NCI-H2107 treated with DMSO at 0.1 percent for 48 hours (cell line): ENCODE data around the gene STX8.
"Not testable (repeated sequence)": the region's sequence is repeated elsewhere in the genome, so short reads cannot be mapped to it uniquely, and the experiment has no call there.

Experiments used
- DNase-seq: peaks from one replicate; lab custom pipeline; 2025; ENCODE audit not compliant: unreplicated experiment; lab: John Stamatoyannopoulos, UW

Gene STX8

DNA sequence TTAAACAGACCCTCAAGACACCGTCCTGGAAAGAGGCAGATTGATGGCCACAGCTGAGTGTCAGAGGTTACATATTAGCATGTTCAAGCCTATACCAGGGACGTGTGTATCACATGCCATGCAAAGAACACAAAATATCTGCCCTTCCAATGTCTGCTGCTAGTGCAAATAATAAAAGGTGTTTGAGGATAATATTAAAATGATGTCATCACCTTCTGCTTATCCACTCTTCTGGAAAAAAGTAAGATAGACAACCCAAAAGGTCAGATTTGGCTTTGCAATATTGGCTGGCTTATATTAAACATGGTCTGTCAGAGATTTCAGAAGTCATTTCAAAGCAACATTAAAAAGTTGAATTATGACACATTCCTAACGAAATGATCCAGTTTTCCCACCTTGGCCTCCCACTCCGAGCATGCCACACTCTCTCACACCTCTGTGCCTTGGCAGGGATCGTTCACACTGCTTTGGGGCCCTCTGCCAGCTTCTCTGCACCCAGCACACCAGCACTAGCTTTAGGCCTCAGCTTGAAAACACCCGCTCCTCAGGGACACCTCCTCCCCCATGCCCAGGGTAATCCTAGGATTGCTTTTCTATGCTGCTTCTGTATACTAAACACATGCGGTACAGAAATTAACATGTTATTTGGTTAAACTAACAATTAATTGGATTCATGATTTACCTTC lies 306.1 kb downstream of the STX8 start:
- no peak for DNase-seq

GRCh38 chr17:9268546-9268945 lies 307.1 kb downstream of the STX8 start:
- DNase-seq = no peak

DNA sequence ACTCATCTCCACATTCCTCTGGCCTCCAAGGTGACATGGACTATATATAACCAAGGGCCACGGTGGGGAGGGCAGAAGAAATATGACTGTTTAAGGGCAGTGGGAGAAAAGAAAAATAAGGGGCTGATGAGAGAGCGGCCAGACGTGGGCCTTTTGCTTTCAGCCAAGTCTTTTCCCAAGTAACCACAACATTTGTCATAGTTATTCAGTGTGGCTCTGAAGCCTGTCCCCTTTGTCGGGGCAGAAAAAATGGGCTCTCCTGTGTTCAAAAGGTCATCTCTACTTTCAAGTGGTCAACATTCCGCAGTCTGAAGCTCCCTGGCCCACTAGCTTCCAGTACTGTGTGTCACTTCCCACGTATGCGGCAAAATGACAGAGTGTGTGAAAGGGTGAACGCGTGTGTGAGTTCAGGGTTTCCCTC lies 308.9 kb downstream of the STX8 start:
- no peak for DNase-seq

DNA sequence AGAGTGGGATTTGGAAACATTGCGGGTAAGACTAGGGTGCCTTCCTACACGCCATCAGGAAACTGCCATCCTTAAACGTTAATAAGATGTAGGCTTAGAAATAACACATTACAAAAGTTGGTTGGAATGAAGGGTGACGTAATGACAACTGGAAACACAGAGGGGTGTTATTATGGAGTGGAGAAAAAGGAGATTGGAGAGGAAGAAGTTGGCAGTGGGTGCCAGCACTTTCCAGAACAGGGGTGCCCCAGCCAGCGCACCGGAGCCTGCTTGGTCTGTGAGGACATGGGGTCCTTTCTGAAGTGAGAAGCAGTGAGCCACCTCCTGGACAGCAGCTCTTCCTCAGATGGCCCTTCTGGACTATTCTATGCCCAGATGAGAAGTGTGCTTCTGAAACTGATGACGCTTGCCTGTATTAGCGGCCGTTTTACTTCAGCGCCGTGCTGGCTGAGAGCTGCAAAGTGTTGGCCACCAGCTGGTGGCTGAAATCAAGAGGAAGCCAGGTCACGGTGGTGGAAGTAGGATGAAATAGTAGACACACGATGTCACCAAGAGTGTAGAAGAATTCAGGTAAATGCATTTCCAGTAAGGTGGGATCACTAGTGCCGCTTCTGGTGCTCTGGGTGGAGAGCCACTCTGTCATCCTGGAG lies 309.5 kb downstream of the STX8 start:
- DNase-seq = no peak

DNA sequence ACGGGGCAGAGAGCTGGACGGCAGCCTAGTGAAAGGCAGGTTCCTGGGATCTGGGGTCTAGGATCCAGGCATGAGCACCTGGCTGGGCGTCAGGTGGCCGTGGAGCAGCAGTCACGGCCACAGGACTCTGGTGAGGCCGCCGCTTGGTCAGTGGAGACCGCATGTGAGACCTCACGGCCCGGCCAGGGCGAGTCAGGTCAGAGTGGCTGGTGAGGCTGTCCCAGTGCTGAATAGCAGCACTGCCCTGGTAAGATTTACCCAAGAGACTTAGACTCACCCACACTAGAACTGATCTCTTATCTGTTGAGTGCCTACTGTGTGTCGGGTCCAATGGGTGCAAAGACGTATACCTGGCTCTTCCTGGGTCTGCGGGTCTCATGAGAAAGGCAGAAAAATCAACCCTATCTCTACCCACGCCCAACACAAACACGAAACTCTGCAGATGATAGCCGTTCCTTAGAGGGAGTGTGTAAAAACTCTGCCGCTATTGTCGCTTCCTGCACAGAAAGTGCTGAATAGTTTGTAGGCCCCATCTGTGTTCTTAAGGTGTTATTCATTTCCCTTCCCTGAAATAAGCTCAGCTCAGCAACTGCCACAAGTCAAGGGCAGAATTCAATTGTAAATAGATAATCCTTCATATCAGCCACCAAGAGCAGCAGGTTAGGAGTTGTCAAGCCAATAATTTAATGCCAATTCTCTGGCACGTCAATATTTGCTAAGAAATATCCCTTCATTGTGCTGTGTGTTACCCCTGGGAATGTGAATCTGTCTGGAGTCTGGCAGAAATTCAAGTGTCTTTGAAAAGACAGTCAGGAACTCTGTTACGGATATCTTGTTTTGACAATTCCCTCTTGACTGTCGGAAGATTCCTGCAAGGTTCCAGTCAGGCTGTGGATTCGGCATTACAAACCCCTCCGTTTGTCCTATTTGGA lies 314.3 kb downstream of the STX8 start:
- no peak for DNase-seq

DNA sequence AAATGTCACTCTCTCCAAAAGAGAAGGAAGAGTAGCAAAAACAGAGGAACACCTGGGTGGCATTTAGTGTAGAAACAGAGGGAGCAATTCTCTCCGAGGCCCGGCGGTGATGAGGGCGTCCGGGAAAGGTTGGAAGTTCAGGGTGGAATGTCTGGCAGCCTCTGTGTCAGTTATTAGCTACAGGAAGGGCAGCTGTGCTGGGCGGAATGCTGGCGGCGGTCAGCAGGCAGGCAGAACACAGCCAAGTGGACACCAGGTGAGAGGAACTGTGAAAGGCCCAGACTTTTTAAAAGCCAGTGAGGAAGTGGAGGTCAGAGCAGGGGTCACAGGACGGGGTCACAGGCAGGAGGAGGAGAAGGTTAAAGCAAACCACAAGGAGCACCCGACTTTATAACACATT lies 316.2 kb downstream of the STX8 start:
- no peak for DNase-seq

DNA sequence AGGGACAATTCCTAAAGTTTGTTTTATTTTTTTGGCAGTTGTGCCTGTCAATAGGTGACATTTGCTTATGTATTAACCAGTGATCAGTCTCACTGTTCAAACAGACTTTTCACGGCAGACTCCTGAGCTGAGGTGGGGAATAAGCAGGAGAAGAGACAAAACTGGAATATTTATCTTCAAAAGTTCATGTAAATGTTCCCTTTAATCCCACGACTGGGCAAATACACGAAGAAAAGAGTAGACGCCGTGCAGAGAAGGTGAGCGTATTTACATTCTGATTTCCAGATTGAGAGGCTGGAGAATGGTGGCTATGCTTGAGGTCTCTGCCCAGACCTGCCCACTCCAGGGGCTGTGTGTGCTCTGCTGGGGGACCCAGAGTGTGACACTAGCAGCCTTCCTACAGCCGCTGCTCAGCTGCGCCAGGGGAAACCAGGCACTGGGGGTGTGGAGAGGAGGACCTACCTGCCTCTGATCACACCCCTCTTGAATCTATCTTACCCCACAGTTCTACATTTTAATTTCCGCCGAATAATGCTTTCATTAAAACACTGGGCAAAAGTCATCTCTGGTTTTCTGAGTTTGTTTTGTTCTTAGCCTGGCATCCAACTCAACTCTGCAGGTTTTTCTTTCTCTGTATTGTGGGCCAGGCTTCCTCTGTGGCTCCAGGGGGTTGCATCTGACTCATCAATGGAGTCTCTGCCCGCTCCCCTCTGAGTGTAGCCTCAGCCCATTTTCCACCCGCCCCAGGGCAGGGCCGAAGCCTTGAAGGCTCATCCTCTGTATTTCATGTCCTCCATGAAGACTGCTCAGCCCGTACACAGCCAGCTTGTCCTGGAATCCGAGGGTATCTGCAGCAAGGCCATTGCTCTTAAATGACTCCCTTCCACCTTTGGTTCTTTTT lies 317.3 kb downstream of the STX8 start:
- DNase-seq = no peak

GRCh38 chr17:9257630-9257965 lies 318.0 kb downstream of the STX8 start:
- not testable (repeated sequence) for DNase-seq

DNA sequence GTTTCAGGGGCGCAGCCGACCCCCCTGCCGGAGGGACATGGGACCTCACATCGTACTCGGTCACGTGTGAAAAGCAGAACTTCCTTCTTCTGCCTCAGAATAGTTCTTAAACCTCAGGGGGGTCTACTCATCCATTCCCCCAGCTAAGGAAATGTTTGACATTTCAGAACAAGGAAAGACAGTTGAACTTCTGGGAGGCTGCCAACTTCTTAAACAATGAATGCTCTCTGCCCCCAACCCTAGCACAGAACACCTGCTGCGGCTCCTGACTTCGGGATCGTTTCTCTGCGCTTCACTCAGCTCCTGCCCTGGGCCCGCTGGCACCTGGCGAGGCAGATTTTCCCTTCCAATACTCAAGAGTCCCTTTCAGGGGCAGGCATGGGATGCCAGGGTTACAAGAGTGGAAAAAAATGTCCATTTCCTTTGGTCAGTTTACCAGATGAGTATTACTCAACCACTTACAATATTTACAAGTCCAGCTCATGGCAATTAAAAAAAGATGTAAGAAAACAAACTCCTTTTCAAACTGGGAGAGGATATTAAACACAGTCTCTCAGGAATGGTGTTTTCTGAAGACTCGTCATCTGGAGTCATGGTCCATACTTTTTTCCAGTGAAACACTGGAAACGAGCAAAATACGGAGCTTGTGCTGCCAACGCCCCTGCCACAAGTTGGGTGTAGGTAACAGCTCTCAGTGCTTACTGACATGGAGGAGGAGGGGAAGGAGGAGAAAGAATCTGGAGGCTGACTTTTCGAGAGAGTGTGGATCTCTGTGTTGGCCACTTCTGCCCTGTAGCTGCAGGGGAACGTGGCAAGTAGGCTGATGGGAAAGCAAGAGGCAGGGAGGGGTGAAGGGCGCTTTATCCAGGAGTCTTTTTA lies 318.6 kb downstream of the STX8 start:
- DNase-seq = no peak

DNA sequence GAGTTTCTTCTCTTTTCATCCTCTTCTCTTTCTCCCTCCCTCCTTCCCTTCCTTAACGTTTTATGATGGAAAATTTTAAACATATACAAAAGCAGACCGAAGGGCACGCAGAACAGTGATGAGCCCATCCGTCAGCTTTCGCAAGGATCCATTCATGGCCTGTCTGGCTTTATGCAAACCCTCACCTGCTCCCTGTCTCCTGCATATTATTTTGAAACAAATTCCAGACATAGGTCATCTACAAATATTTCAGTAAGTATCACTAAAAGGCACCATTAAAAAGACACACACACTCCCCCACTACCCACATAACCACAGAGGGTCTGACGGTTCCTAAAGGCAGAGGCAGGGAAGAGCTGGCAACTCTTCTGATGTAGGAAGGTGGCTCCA lies 319.3 kb downstream of the STX8 start:
- no peak for DNase-seq

DNA sequence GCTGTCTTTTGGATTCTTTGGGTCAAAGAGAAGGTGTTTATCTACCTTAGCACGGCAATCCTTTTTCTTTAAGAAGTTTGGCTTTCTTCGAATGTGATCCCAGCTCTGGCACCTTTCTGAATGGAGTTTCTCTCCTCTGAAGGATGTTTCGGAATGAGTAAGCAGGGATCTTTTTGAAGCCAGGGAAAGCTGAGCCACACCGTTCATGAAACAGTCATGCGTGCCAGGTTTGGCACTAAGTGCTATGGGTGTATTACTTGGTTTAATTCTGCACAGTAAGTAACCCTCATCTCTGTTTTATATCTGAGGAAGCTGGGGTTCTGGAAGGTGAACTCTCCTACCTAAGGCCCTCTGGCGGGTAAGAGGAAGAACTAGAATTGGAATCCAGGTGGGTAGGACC lies 319.8 kb downstream of the STX8 start:
- no peak for DNase-seq

GRCh38 chr17:9254841-9255240 lies 320.8 kb downstream of the STX8 start:
- DNase-seq = no peak

DNA sequence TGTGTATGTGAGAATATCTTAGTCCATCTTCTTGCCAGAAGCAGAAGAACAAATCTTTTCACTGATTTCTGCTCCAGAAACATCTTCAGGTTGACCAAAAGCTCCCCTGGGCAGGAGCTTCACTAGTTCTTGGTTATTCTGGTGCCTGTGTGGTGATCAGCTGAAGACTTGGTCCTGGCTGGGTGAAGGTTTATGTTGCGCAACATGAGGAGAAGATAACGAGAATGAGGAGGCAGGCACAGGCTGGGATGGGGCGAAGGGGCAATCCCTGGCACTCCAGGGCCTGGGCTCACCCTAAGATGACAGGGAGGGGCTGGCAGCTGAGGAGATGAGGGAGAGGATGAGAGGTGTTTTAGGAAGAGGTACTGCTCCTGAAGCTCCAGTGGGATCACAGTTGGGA lies 322.3 kb downstream of the STX8 start:
- no peak for DNase-seq

DNA sequence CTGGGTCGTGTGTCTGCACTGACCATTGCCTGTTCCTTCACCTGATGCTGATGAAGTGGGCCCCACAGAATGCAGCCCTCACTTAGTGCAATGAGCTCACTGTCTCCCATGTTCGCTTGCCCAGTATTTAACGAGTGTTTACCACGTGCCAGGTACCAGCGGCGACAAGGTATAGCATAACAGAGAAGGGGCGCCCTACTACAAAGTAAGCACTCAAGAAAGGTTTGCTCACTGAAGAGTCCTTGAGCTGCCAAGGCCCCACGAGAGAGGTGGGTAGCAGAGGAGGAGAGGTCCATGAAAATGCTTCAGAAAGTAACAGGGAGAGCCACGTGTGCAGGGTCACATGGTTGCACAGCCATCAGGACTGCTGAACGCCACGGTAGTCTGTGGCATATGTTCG lies 324.3 kb downstream of the STX8 start:
- no peak for DNase-seq

GRCh38 chr17:9249245-9249953 lies 326.2 kb downstream of the STX8 start:
- DNase-seq = no peak

DNA sequence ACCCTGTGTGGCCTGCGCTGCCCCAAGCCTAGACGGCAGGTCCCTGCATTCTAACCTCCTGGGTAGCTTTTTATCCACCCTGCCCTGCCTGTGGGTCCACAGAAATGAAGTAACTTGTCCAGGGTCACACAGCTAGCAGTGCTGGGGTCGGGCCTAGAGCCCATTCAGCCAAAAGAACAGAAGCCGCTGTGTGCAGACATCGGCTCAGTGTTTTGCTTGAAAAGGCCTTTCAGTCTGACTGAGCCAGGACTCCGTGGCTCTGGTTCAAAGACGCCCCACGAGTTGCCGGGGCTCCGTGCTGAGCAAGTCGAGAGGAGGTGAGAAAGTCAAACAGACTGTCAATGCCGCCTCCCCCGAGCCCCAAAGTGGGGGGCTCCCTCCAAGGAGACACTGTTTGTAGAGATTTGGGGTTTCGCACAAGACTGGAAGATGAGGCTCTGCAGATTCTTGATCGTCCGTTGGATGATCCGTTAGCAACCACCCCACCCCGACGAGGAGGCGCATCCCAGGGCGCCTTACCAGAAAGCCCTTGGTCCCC lies 328.1 kb downstream of the STX8 start:
- no peak for DNase-seq

DNA sequence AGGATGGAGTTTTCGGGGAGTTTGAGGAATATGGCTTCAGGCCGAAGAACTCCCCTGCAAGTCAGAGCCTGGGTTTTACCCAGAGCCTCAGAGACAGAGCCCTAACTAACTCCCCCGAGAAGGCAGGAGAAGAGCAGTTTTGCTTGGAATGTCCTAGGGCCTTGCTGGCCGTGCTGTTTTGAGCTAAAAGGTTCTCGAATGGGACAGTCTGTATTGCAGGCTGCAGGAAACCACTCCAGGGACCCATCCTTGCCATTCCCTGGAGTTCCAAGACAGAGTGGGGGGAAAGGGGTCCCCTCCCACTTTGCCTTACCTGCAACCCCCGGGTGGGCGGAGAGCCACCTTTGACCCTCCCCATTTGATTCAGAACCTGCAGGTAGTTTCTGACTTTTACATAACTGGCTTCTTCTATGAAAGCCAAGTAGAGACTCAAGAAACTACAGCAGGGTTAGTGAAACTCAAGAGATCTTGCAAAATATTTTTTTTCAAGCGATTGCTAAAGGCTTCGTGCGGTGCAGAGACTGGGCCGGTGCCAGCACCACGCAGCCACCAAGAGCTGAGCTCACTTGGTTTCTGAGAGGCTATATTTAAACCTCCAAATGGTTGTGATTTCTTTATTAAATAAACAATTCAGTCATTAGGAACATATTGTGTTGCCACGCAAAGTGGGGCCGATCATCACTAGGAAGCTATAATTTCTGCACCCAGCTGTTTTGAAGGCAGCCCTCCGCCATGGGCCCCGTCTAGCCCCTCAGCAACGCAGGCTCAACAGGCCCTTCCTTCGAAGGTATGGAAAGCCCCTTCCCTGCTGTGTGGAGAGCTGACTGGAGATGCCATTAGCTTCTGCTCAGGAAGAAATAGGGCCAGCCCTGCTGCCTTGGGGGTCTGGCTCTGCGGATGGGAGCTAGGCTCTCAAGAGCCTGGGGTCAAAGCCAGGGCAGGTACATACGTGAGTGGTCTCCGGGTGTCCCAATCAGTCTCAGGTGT lies 331.3 kb downstream of the STX8 start:
- no peak for DNase-seq

- DNase-seq = no peak
Observed at GRCh38 chr17:9242983-9243382, 332.6 kb downstream of the STX8 start.
